ENCODE measurements around the gene TF. TPM values are rescaled to one million over a fixed set of nuclear protein-coding genes. Genes with fewer than 3 reads are reported as not detected.
"Not testable (repeated sequence)": the region's sequence is repeated elsewhere in the genome, so short reads cannot be mapped to it uniquely, and the experiment has no call there.

The TF gene
- total RNA-seq, 1 donor from 2014 or later, result 1.3 TPM

- intact Hi-C loops (cut with micrococcal nuclease), result no loop called here
- Histone ChIP-seq H3K4me1 (no peaks in the 10 kb centered on the region), H3K4me3 (no peak overlapping the region), H3K9me3 (replicated peaks) (no peaks in the 10 kb centered on the region), H3K27me3 (ENCODE audit: low read depth) (no peaks in the 10 kb centered on the region), H3K27ac (replicated peaks) (no peak overlapping the region), H3K36me3 (no peaks in the 10 kb centered on the region)
- TF ChIP-seq, protein P1, sequence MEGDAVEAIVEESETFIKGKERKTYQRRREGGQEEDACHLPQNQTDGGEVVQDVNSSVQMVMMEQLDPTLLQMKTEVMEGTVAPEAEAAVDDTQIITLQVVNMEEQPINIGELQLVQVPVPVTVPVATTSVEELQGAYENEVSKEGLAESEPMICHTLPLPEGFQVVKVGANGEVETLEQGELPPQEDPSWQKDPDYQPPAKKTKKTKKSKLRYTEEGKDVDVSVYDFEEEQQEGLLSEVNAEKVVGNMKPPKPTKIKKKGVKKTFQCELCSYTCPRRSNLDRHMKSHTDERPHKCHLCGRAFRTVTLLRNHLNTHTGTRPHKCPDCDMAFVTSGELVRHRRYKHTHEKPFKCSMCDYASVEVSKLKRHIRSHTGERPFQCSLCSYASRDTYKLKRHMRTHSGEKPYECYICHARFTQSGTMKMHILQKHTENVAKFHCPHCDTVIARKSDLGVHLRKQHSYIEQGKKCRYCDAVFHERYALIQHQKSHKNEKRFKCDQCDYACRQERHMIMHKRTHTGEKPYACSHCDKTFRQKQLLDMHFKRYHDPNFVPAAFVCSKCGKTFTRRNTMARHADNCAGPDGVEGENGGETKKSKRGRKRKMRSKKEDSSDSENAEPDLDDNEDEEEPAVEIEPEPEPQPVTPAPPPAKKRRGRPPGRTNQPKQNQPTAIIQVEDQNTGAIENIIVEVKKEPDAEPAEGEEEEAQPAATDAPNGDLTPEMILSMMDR (IDR thresholded peaks at IDR 0.05; ENCODE audit: borderline replicate concordance), result no peak
- no peak for DNase-seq
These were observed 34.2 kb upstream of the TF start for GRCh38 chr3:133712017-133712416.

GRCh38 chr3:133713347-133713746 is 32.8 kb upstream of the TF start:
- intact Hi-C loops (cut with micrococcal nuclease), result no loop called here
- TF ChIP-seq, protein P1 (IDR thresholded peaks at IDR 0.05; ENCODE audit: borderline replicate concordance), result no peak
- DNase-seq, result no peak
- Histone ChIP-seq H3K9me3 (replicated peaks) (peaks cover 3% of the 10 kb centered on the region), H3K27me3 (ENCODE audit: low read depth) (no peaks in the 10 kb centered on the region), H3K36me3 (no peaks in the 10 kb centered on the region), H3K4me1 (no peaks in the 10 kb centered on the region), H3K27ac (replicated peaks) (no peak overlapping the region), H3K4me3 (no peak overlapping the region)

DNA sequence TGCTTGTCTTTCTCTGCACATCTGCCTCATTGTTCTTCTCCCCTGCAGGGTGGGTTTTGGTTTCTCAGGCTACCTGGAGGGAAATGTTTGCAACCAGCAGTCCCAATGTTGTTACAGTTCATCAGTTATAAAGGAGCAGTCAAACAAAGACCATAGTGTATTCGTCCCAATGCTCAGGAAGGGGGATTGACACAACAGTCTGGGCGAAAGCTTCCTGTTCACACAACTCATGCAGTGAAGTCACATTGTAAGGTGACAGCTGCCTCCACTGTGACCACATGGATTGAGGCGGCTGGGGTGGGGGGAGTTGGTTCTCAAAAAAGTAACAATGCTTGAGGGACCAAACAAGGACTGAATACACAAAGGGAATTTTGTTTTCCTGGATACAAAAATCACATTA is 28.8 kb upstream of the TF start:
- Histone ChIP-seq H3K4me1 (no peaks in the 10 kb centered on the region), H3K9me3 (replicated peaks) (peaks cover 43% of the 10 kb centered on the region), H3K27ac (replicated peaks) (no peak overlapping the region), H3K4me3 (no peak overlapping the region), H3K36me3 (peaks cover 17% of the 10 kb centered on the region), H3K27me3 (ENCODE audit: low read depth) (no peaks in the 10 kb centered on the region)
- intact Hi-C loops (cut with micrococcal nuclease), result no loop called here
- DNase-seq, result no peak
- TF ChIP-seq, protein P1 (IDR thresholded peaks at IDR 0.05; ENCODE audit: borderline replicate concordance), result no peak

GRCh38 chr3:133722935-133723334 is 23.3 kb upstream of the TF start:
- intact Hi-C loops (cut with micrococcal nuclease), result no loop called here
- H3K4me1 ChIP-seq, result no peaks in the 10 kb centered on the region
- H3K9me3 ChIP-seq (replicated peaks), result peaks cover 58% of the 10 kb centered on the region
- DNase-seq, result no peak
- TF ChIP-seq, protein P1 (IDR thresholded peaks at IDR 0.05; ENCODE audit: borderline replicate concordance), result no peak
- no peaks in the 10 kb centered on the region for H3K27me3 ChIP-seq (ENCODE audit: low read depth)
- H3K4me3 ChIP-seq, result no peak overlapping the region
- H3K36me3 ChIP-seq, result peaks cover 22% of the 10 kb centered on the region
- H3K27ac ChIP-seq (replicated peaks), result no peak overlapping the region

- Histone ChIP-seq H3K27ac (replicated peaks) (no peak overlapping the region), H3K4me1 (no peaks in the 10 kb centered on the region), H3K27me3 (ENCODE audit: low read depth) (no peaks in the 10 kb centered on the region), H3K4me3 (no peak overlapping the region), H3K9me3 (replicated peaks) (peaks cover 4% of the 10 kb centered on the region), H3K36me3 (peaks cover 4% of the 10 kb centered on the region)
- intact Hi-C loops (cut with micrococcal nuclease), result no loop called here
- no peak for DNase-seq
- TF ChIP-seq, protein P1 (IDR thresholded peaks at IDR 0.05; ENCODE audit: borderline replicate concordance), result no peak
These were observed 15.2 kb upstream of the TF start for GRCh38 chr3:133730993-133731392.

GRCh38 chr3:133732231-133732630 is 14.0 kb upstream of the TF start:
- DNase-seq; H3K4me3 ChIP-seq; H3K27ac ChIP-seq (replicated peaks); H3K36me3 ChIP-seq; H3K27me3 ChIP-seq (ENCODE audit: low read depth); H3K9me3 ChIP-seq (replicated peaks); intact Hi-C loops (cut with micrococcal nuclease); H3K4me1 ChIP-seq: not testable (repeated sequence)
